HG03108 (cell line): ENCODE data around the gene DKK3.
"Not testable (repeated sequence)": the region's sequence is repeated elsewhere in the genome, so short reads cannot be mapped to it uniquely, and the experiment has no call there.

ENCODE experiments used
- ATAC-seq: cut with Tn5 transposase; IDR thresholded peaks from one replicate; pipeline ENCODE4 v1.9.1; 2021; ENCODE audit warnings: moderate library complexity; ENCODE audit not compliant: unreplicated experiment

Gene DKK3

GRCh38 chr11:12007769-12008737 lies at the start of gene DKK3:
Gene DKK3, minus strand, starts transcription at chr11:12008626. Its CDS starts 44 bp downstream, at chr11:12008582.
- no peak for ATAC-seq

GRCh38 chr11:12057299-12057980 lies 49.0 kb upstream of the DKK3 start:
- ATAC-seq = no peak

DNA sequence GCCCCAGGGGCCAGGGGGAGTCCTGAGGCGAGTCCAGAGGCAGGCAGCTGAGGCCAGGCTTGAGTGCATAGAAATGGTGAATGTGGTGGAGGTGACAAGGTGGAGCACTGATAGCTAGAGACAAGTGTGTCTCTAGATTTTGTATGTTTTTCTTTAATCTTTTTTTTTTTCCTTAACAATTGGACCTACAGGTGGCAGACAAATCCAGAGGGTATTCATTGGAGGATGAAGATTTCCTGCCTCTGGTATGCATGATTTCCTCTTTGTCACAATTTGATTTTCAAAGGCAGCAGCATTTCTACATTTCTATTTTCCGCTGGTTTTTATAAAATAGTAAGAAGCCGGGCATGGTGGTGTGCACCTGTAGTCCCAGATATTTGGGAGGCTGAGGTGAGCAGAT lies 47.7 kb upstream of the DKK3 start:
- no peak for ATAC-seq

DNA sequence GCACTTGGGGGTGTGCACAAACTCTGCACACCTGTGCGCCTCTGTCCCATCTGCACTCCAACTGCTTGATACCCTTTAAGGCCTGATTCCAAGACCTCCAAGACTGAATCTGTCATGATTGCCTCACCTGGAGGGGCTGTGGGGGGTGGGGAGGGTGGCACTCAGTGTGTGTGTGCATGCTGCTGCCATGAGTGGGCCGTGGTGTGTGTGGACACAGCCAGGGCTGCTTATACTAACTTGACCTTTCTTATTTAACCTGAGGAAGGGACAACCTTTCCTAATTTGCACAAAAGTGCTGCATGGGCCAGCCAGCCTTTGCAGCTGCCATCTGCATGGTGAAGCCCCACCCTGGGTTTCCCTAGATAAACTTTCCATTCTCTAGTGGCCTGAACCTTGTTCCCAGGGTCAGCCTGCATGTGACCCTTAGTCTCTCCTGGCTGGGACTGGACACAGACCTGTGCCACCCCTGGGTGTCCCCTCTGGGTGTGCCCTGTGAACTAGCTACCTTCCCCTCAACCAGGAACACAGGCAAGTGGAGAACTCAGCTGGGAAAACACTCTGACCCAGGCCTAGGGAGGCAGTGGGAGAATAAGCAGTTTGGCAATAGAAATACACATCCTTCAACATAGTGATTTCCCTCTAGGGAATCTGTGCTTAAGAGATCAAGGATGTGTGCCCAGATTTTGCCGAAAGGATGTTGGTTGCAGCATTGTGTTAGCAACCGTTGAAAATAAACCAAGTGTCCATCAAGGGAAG lies 45.4 kb upstream of the DKK3 start:
- no peak for ATAC-seq

GRCh38 chr11:12052676-12053605 lies 44.5 kb upstream of the DKK3 start:
- no peak for ATAC-seq

DNA sequence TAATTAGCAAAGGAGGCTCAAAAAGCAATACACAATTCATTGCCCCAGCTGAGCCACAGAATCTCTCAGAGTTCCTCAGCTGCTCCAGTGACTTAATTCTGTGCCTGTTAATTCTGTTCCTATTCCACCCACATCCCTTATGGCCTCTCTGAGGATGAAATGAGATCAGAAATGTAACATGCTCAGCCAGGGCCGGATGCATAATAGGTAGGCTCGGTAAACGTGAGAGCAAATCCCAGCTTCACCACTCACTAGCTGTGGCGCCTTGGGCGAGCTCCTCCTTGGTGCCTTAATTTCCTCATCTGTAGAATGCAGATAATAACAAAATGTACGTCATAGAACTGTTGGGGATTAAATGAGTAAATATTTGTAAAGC lies 42.8 kb upstream of the DKK3 start:
- ATAC-seq = no peak

- no peak for ATAC-seq
These were observed 42.3 kb upstream of the DKK3 start for GRCh38 chr11:12050470-12051286.

DNA sequence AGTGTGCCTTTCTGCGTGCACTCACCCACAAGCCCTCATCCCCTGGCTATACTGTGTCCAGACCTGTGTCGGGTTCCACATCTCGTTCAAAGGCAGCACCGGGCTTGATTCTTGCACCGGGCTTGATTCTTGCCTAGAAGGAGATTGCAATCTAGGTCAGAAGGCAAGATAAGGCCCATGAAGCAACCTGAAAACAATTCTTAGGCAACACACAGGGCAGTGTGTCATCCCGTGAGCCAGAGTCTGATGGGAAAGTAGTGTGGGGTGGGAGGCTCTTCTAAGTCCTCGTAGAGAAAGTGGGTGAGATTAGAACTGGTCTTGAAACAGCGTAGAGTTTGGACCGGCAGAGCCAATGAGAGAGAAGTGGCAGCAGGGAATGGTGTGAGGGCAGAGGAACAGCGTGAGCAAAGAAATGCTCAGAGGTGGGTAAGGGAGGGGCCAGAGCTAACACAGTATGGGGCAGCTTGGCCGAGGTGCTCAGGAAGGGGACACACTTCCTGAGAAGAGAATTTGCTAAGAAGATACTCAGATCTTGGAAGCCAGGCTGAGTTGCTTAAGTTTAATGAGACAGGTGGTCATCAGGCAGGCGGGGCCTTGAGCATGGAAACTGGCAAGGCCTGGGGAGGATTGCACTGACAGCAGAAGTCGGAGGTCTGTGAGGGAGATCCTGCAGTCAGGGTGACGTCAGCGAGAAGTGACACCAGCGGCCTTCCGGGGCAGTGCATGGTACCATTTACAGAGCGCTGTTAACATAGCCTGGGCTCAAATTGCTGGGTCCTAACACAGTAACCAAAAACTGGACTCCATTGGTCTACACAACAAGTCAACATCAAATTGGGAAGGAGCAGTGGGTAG lies 40.7 kb upstream of the DKK3 start:
- no peak for ATAC-seq

GRCh38 chr11:12046636-12047236 lies 38.3 kb upstream of the DKK3 start:
- ATAC-seq = no peak

DNA sequence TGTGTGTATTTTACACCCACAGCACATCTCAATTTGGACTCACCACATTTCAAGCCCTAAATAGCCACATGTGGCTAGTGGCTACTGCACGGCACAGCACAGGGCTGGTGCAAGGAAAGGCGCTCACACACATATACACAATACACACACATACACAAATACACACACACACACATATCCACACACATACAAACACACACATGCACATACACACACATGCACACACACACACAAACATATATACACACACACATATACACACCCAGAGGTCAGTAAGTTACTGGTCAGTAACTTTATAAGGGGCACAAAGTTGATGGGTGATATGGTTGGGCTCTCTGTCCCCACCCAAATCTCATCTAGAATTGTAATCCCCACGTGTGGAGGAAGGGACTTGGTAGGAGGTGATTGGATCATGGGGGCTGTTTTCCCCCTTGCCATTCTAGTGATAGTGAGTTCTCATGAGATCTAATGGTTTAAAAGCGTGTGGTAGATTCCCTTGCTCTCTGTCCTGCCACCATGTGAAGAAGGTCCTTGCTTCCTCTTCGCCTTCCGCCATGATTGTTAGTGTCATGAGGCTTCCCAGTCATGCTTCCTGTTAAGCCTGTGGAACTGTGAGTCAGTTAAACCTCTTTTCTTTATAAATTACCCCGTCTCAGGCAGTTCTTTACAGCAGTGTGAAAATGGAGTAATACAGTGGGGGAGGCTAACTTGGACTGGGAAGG lies 37.6 kb upstream of the DKK3 start:
- ATAC-seq = no peak

DNA sequence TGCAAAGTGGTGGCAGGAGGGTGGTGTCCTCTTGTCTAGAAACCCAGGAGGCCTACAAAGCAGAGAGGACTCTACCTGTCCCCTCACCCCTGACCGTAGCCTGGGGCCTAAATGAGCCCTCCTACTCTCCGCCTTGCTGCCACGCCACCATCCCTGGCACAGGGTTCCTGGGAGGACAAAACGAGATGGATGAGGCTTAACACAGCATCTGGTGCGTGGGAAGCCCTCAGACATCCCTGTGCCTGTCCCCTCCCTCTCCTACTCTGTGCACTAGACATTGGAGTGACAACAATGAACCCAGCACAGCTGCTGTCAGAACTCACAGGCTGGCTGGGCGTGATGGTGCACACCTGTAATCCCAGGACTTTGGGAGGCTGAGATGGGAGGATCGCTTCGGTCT lies 36.4 kb upstream of the DKK3 start:
- no peak for ATAC-seq

DNA sequence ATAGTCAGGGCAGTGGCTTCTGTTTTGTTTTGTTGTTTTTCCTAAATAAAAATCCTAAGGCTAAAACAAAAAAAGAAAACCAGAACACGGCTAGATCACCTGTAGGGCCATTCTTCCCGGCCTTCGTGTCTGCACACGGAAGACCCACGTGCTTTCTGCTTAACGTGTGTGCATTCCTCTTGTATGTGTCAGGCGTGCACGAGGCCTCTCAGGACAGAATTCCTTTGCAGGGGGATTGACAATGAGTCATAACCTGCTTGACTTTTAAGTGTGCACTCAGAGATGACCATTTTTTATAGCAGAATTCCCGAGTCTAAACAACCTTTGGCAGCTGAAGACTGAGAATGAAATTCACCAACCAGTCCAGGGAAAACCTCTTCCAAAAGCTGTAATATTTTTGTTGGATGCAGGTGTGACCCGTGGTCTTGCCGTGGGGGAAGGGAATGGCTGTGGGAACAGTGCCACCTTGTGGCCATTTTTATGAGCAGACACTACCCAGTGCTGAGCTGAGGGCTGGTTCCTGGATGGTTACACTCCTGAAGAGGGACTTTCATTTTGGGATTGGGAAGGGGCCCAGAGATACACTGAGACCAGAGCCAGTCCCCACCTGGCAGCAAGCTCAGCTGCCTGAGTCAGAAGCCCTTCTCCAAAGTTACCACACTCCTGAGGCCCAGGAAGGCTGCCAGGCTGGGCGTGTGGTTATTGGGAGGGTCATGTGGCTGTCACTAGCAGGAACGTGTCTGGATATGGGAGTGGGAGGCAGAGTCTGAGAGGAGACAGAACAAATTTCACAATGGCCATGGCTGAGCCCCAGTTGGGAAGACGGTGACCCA lies 35.7 kb upstream of the DKK3 start:
- ATAC-seq = peak; percentile 46

DNA sequence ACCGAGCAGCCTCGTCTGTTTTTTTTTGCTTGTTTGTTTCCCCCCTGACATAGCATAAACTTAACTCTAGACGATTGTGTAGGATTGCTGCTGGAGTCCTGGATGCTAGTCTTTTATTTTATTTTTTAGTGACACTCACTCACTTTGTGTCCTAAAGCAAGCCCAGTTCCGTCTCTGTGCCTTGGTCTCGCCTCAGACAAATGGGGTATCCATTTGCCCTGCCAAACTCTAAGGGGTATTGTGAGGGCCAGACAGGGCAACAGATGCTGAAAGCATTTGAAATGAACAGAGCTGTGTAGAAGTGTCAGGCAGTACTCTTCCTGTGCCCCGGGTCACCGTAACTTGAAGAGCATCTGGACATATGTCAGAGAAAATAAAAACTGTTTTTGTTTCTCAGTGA lies 34.8 kb upstream of the DKK3 start:
- no peak for ATAC-seq

DNA sequence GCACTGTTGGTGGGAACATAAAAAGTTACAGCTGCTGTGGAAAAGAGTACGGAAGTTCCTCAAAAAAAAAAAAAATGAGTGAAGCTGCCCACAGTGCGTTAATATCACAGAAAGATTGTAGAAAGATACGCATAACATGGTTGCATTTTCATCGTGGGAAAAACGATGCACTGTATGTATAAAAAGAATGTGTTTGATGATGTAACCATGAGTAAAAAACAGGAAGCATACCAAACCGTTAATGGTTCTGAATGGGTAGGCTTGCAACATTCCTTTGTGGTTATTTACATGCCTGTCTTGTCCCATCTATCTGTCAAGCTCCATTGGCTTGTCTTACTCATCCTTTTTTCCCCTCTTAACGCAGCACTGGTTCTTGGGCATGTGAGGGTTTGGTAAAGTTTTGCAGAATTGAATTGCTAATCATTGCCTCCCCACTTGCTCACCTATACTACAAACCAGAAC lies 33.8 kb upstream of the DKK3 start:
- ATAC-seq = no peak

DNA sequence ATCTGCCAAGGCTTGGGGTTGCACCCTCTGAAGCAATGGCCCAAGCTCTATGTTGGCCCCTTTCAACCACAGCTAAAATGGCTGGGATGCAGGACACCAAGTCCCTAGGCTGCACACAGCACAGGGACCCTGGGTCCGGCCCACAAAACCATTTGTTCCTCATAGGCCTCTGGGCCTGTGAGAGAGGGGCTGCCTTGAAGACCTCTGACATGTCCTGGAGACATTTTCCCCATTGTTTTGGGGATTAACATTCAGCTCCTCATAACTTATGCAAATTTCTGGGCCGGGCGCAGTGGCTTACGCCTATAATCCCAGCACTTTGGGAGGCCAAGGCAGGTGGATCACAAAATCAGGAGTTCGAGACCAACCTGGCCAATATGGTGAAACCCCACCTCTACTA lies 32.3 kb upstream of the DKK3 start:
- not testable (repeated sequence) for ATAC-seq

DNA sequence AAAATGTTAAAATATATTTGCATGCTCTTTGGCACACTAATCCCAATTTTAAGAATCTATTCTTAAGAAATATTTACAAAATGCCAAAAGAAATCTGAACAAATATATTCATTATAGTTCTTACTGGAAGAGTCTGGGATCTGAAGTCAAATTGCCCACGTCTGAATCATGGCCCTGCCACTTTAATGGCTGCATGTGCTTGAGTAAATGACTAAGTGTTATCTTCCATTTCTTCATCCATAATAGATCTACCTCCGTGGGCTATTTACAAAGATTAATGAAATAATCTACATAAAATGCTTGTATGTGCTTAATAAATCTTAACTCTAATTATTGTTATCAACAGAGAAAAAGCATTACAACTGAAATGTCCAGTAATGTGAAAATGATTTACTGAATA lies 24.5 kb upstream of the DKK3 start:
- ATAC-seq = no peak
